ENCODE measurements around the gene RCC1. TPM values are rescaled to one million over a fixed set of nuclear protein-coding genes. Genes with fewer than 3 reads are reported as not detected.
A peak's percentile ranks its signal among the peaks of the same experiment; 100 is the strongest.

RCC1 gene
- total and polyA plus RNA-seq, 2 donors (not counting 3 experiments of a cell fraction or from before 2014, with no cell fraction given): 37.1 to 77.7 TPM

DNA sequence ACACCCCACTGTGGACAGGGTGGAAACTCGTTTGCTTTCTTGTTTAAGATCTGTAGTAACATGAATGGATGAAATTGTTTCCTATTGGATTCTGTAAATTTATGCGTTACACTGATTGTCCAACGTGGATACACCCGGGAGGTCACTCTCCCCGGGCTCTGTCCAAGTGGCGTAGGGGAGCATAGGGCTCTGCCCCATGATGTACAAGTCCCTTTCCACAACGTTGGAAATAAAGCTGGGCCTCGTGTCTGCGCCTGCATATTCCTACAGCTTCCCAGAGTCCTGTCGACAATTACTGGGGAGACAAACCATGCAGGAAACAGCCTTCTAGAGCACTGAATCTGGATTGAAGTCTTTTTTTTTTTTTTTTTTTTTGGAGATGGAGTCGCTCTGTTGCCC, 1.4 kb downstream of the RCC1 start:
- BruUV-seq (replicated peaks): no TSS peak
- peak overlapping the region; percentile 58 to 100 (median 75) for H3K4me3 ChIP-seq (replicated peaks in 1 of 3; ENCODE audit: insufficient read depth in 1 of 3, low read depth in 1 of 3, low read length in 3 of 3)
- no peak overlapping the region for H2AFZ ChIP-seq (ENCODE audit: low read depth, low read length)
- POLR2A ChIA-PET: interaction anchor here (0.6 to 1.7 kb wide), 8 partner anchors 69 to 241 kb away, joined by 3 to 9 read pairs (median 5); partner anchors contain the start of genes GMEB1 and RNU11
- no peaks in the 10 kb centered on the region for H3K9me3 ChIP-seq (replicated peaks; ENCODE audit: control insufficient read depth, insufficient read depth, low read length)
- TF ChIP-seq POLR2A (IDR thresholded peaks at IDR 0.05; ENCODE audit: low read depth, low read length) (no peak), JUN (IDR thresholded peaks at IDR 0.05; ENCODE audit: borderline replicate concordance, insufficient read depth, insufficient read length, low read depth) (no peak), GATA2 (IDR thresholded peaks at IDR 0.05; ENCODE audit: insufficient read depth, insufficient read length, low read depth, low read length) (no peak), POLR2AphosphoS5 (IDR thresholded peaks at IDR 0.05; ENCODE audit: insufficient read depth, low read depth, low read length) (no peak), FOS (IDR thresholded peaks at IDR 0.05; ENCODE audit: borderline replicate concordance, insufficient read depth, low read length) (no peak), EZH2 (IDR thresholded peaks at IDR 0.05; ENCODE audit: borderline replicate concordance, low read depth, low read length, severe bottlenecking) (no peak), MYC (IDR thresholded peaks at IDR 0.05; ENCODE audit: low read depth, low read length) (no peak)
- TF ChIP-seq, protein P1, sequence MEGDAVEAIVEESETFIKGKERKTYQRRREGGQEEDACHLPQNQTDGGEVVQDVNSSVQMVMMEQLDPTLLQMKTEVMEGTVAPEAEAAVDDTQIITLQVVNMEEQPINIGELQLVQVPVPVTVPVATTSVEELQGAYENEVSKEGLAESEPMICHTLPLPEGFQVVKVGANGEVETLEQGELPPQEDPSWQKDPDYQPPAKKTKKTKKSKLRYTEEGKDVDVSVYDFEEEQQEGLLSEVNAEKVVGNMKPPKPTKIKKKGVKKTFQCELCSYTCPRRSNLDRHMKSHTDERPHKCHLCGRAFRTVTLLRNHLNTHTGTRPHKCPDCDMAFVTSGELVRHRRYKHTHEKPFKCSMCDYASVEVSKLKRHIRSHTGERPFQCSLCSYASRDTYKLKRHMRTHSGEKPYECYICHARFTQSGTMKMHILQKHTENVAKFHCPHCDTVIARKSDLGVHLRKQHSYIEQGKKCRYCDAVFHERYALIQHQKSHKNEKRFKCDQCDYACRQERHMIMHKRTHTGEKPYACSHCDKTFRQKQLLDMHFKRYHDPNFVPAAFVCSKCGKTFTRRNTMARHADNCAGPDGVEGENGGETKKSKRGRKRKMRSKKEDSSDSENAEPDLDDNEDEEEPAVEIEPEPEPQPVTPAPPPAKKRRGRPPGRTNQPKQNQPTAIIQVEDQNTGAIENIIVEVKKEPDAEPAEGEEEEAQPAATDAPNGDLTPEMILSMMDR (IDR thresholded peaks at IDR 0.05; ENCODE audit: extremely low read depth in 1 of 2, insufficient read depth in 1 of 2, low read depth in 1 of 2, low read length in 2 of 2): no peak
- TF ChIP-seq, protein P2, sequence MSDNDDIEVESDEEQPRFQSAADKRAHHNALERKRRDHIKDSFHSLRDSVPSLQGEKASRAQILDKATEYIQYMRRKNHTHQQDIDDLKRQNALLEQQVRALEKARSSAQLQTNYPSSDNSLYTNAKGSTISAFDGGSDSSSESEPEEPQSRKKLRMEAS (IDR thresholded peaks at IDR 0.05; ENCODE audit: insufficient read depth, insufficient read length): no peak
- H3K4me1 ChIP-seq (ENCODE audit: control insufficient read depth, extremely low read depth, insufficient read depth, low read length): peaks cover 34% of the 10 kb centered on the region
- peaks cover 29 to 33% of the 10 kb centered on the region in 2 experiments for H3K36me3 ChIP-seq (ENCODE audit: control insufficient read depth in 2 of 2, extremely low read depth in 1 of 2, insufficient read depth in 2 of 2, low read length in 2 of 2)
- CTCF ChIA-PET: interaction anchor here (0.6 to 4.3 kb wide), 4 partner anchors 11 to 148 kb away, joined by 3 to 13 read pairs (median 4); no protein-coding TSS in a partner anchor
- H3K9me1 ChIP-seq (replicated peaks; ENCODE audit: control insufficient read depth, extremely low read depth, insufficient read depth, low read length): no peaks in the 10 kb centered on the region
- intact Hi-C loops (cut with micrococcal nuclease) (loop anchor here (2.0 to 5.0 kb wide), 2 partner anchors 74 to 140 kb away; partner anchors contain the start of gene PHACTR4), dilution Hi-C loops (cut with MboI; ENCODE audit: extremely low pct_ligation_motif_present, low sequenced_read_pairs) (no loop called here)
- no peak for DNase-seq (ENCODE audit: low read depth, low spot score)
- peaks cover 57% of the 10 kb centered on the region for H3K79me2 ChIP-seq (ENCODE audit: control insufficient read depth, insufficient read depth, low read length)
- peak overlapping the region; percentile 99 for H3K9ac ChIP-seq (replicated peaks; ENCODE audit: extremely low read depth, insufficient read depth, low read length)
- peak overlapping the region; percentile 100 for H3K4me2 ChIP-seq (ENCODE audit: insufficient read depth, low read length)
- FAIRE-seq: peak; percentile 43
- no peaks in the 10 kb centered on the region for H3K27me3 ChIP-seq (ENCODE audit: control insufficient read depth in 2 of 2, insufficient read depth in 2 of 2, low read length in 2 of 2)
- H4K20me1 ChIP-seq (replicated peaks; ENCODE audit: control insufficient read depth, extremely low read depth, insufficient read depth, low read length): peaks cover 2% of the 10 kb centered on the region
- H3K27ac ChIP-seq (ENCODE audit: insufficient read depth, low read depth, low read length): peak overlapping the region; percentile 78

All from endothelial cell of umbilical vein (primary cell).